PC-3 (cell line): ENCODE data around the gene REEP1. TPM values are rescaled to one million over a fixed set of nuclear protein-coding genes. Genes with fewer than 3 reads are reported as not detected.
A peak's percentile ranks its signal among the peaks of the same experiment; 100 is the strongest.

Experiments used
- ATAC-seq: fragments of 200-7000 bp; cut with Tn5 transposase; 2 replicates; pipeline ENCODE4 v1.9.1; 2020; ENCODE audit warnings: mild to moderate bottlenecking, moderate library complexity
- BruUV-seq: library from RNA; stranded (reverse); fragments of 400-500 nt; replicated peaks from 2 replicates; lab custom pipeline; 2021; lab: Mats Ljungman, UMichigan
- CTCF ChIA-PET: fragments of 300-600 bp; sonication (Branson Sonifier 250); formaldehyde crosslinking; loops from one replicate; lab custom pipeline; 2022; ENCODE audit warnings: antibody characterized with exemption; lab: Charles Lee
- POLR2A ChIA-PET: fragments of 300-600 bp; sonication (Branson Sonifier 250); formaldehyde crosslinking; loops from one replicate; lab custom pipeline; 2022; ENCODE audit warnings: antibody characterized with exemption; ENCODE audit not compliant: unreplicated experiment; lab: Charles Lee
- DNase-seq: peaks from one replicate; pipeline ENCODE4 v3.0.0-alpha.2; 2015
- H2AFZ ChIP-seq: fragments of 300-600 bp; sonication (generic); 2 replicates; pipeline ENCODE4 v1.6.0; 2016; ENCODE audit warnings: antibody characterized with exemption, low read length
- H3F3A ChIP-seq: fragments of 300-600 bp; sonication (generic); one replicate; pipeline ENCODE4 v1.6.0; 2017; ENCODE audit warnings: antibody characterized with exemption, low read length, control low read depth, mild to moderate bottlenecking; ENCODE audit not compliant: unreplicated experiment
- H3K27ac ChIP-seq: fragments of 300-600 bp; sonication (generic); 2 replicates; pipeline ENCODE4 v1.5.1; 2016; ENCODE audit warnings: mild to moderate bottlenecking, low read length
- H3K27me3 ChIP-seq: fragments of 300-600 bp; sonication (generic); 2 replicates; pipeline ENCODE4 v1.6.1; 2016; ENCODE audit warnings: low read length, mixed read lengths
- H3K36me3 ChIP-seq: fragments of 300-600 bp; sonication (generic); 2 replicates; pipeline ENCODE4 v1.6.1; 2016; ENCODE audit warnings: low read depth, mixed run types, low read length, mixed read lengths
- H3K4me1 ChIP-seq: fragments of 300-600 bp; sonication (generic); 2 replicates; pipeline ENCODE4 v1.5.1; 2016; ENCODE audit warnings: low read length; ENCODE audit not compliant: insufficient read depth
- H3K4me2 ChIP-seq: fragments of 300-600 bp; sonication (generic); 2 replicates; pipeline ENCODE4 v1.6.0; 2016; ENCODE audit warnings: low read length
- H3K4me3 ChIP-seq: fragments of 300-600 bp; sonication (generic); 2 replicates; pipeline ENCODE4 v1.5.1; 2016; ENCODE audit warnings: mild to moderate bottlenecking, low read length, mixed read lengths
- H3K79me2 ChIP-seq: fragments of 300-600 bp; sonication (generic); 2 replicates; pipeline ENCODE4 v1.6.1; 2017; ENCODE audit warnings: low read length, mixed read lengths
- H3K9ac ChIP-seq: fragments of 300-600 bp; sonication (generic); 2 replicates; pipeline ENCODE4 v1.6.0; 2016; ENCODE audit warnings: mild to moderate bottlenecking, low read length
- H3K9me2 ChIP-seq: fragments of 300-600 bp; sonication (generic); replicated peaks from 2 replicates; pipeline ENCODE4 v1.6.1; 2016; ENCODE audit warnings: mixed run types, low read length, mixed read lengths
- H3K9me3 ChIP-seq: fragments of 300-600 bp; sonication (generic); 2 replicates; pipeline ENCODE4 v1.6.1; 2016; ENCODE audit warnings: low read length, mixed read lengths
- H4K20me1 ChIP-seq: fragments of 300-600 bp; sonication (generic); 2 replicates; pipeline ENCODE4 v1.6.1; 2016; ENCODE audit warnings: low read length, mixed read lengths
- EZH2 ChIP-seq: fragments of 300-600 bp; sonication (generic); IDR thresholded peaks from one replicate; pipeline ENCODE4 v1.6.1; 2017; ENCODE audit warnings: antibody characterized with exemption, mild to moderate bottlenecking, low read length; ENCODE audit not compliant: unreplicated experiment
- EZH2phosphoT487 ChIP-seq: fragments of 300-600 bp; sonication (generic); IDR thresholded peaks from 2 replicates; pipeline ENCODE4 v1.6.1; 2018; ENCODE audit warnings: mild to moderate bottlenecking, antibody characterized with exemption, low read length, borderline replicate concordance
- intact Hi-C: fragments of 100-400 bp; cut with micrococcal nuclease; formaldehyde crosslinking; loops from 2 replicates; pipeline ENCODE4 v1.9.0; 2023
- total RNA-seq: library from RNA; depleted of rRNA; stranded (reverse); fragments of >200 nt; gene quantifications from 2 replicates; pipeline ENCODE4 v1.2.3, GENCODE V29; 2014
- TF ChIP-seq, protein P1 (sequence below): fragments of 300-600 bp; sonication (generic); conservative IDR thresholded peaks from 2 replicates; pipeline ENCODE4 v1.5.1; 2017; ENCODE audit warnings: antibody characterized with exemption, low read depth, mild to moderate bottlenecking, low read length

Gene REEP1
- total RNA-seq, 1 experiment from 2014 or later: not detected

DNA sequence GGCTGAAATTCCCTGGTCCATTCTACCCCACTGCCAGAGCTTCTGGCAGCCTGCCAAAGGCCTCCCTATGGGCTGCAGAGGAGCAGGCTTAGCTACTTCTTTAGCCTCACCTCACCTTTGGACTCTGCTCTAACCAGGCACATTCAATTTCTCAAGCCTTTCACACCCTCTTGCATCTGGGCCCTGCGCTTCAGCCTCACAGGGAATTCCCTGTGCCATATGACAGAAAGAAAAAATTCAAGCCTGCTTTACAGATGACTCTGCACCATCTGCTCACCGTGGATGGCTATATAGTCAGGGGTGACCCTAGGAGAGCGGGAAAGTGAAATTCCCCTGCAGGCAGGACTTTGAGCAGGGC, 62.5 kb downstream of the REEP1 start:
- peaks cover 30% of the 10 kb centered on the region for H3K27me3 ChIP-seq
- H3K9ac ChIP-seq: no peak overlapping the region
- H3K79me2 ChIP-seq: no peaks in the 10 kb centered on the region
- no peak overlapping the region for H3K4me3 ChIP-seq
- TF ChIP-seq EZH2: no peak
- TF ChIP-seq, protein P1, sequence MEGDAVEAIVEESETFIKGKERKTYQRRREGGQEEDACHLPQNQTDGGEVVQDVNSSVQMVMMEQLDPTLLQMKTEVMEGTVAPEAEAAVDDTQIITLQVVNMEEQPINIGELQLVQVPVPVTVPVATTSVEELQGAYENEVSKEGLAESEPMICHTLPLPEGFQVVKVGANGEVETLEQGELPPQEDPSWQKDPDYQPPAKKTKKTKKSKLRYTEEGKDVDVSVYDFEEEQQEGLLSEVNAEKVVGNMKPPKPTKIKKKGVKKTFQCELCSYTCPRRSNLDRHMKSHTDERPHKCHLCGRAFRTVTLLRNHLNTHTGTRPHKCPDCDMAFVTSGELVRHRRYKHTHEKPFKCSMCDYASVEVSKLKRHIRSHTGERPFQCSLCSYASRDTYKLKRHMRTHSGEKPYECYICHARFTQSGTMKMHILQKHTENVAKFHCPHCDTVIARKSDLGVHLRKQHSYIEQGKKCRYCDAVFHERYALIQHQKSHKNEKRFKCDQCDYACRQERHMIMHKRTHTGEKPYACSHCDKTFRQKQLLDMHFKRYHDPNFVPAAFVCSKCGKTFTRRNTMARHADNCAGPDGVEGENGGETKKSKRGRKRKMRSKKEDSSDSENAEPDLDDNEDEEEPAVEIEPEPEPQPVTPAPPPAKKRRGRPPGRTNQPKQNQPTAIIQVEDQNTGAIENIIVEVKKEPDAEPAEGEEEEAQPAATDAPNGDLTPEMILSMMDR: no peak
- no peak for TF ChIP-seq EZH2phosphoT487
- H3K9me3 ChIP-seq: peaks cover 13% of the 10 kb centered on the region
- H3K4me1 ChIP-seq: peaks cover 6% of the 10 kb centered on the region; the same call in 1 of the 2 replicates
- H3K36me3 ChIP-seq: no peaks in the 10 kb centered on the region
- no peak overlapping the region for H3K4me2 ChIP-seq
- no peak for DNase-seq
- no peaks in the 10 kb centered on the region for H4K20me1 ChIP-seq
- H3K27ac ChIP-seq: no peak overlapping the region
- POLR2A ChIA-PET: no interaction called here
- H3K9me2 ChIP-seq: no peaks in the 10 kb centered on the region
- no peak overlapping the region for H2AFZ ChIP-seq
- no TSS peak for BruUV-seq
- intact Hi-C loops: no loop called here
- CTCF ChIA-PET: no interaction called here
- no peak for ATAC-seq
- H3F3A ChIP-seq: no peaks in the 10 kb centered on the region

DNA sequence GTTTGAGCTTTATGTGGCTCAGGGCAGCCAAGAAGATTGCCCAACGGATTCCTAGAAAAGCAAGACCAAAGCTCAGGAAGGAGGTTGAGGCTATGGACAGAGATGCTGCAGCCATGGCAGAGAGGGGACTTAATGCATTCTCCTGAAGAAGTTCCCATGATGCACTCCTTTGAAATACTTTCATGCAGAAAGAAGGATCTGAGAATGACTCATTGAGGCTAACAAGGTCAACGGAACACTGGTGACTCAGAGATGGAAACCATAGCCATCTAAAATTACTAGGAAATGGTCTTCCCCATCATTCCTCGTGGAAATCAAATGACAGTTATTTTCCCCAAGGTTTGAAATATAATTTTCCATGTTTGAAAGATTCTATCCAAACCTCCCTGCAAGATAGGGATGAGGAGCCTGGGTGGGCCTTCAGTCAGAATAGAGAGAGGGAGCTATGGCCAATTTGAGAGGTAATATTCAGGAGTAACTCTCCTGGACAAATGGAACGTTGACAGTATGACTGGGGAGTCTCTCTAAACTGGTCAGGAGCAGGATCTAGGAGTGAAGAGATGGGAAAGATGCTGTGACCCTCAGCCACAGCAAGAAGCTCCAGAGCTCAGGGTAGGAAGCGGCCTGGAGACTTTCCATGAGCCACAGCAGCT, 63.0 kb downstream of the REEP1 start:
- no peak overlapping the region for H3K27ac ChIP-seq
- ChIA-PET CTCF (no interaction called here), POLR2A (no interaction called here)
- no peak overlapping the region for H2AFZ ChIP-seq
- no peaks in the 10 kb centered on the region for H3F3A ChIP-seq
- ATAC-seq (no peak), DNase-seq (peak; percentile 44)
- H3K9ac ChIP-seq: no peak overlapping the region
- no peaks in the 10 kb centered on the region for H3K79me2 ChIP-seq
- TF ChIP-seq EZH2 (no peak), EZH2phosphoT487 (no peak)
- TF ChIP-seq, protein P1: no peak
- peaks cover 13% of the 10 kb centered on the region for H3K9me3 ChIP-seq
- no peaks in the 10 kb centered on the region for H4K20me1 ChIP-seq
- H3K36me3 ChIP-seq: no peaks in the 10 kb centered on the region
- intact Hi-C loops: no loop called here
- peaks cover 26% of the 10 kb centered on the region for H3K27me3 ChIP-seq
- BruUV-seq: no TSS peak
- no peaks in the 10 kb centered on the region for H3K9me2 ChIP-seq
- no peak overlapping the region for H3K4me3 ChIP-seq
- peaks cover 6% of the 10 kb centered on the region; the same call in 1 of the 2 replicates for H3K4me1 ChIP-seq
- H3K4me2 ChIP-seq: no peak overlapping the region

DNA sequence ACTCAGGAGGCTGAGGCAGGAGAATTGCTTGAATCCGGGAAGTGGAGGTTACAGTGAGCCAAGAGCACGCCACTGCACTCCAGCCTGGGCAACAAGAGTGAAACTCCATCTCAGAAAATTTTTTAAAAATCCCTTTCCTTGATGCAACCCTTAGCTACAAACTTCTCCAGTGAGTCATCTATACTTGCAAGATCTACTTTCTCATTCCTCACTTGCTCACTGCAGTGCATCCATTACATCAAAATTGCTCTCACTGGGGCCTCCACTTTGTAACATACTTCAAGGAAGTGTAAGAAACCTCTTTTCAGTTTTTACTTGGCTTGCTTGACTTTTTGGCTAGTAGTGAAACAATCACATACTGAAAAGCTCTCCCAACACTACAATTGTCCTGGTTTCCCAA, 65.3 kb downstream of the REEP1 start:
- no peak overlapping the region for H3K4me3 ChIP-seq
- peaks cover 20% of the 10 kb centered on the region; the same call in 1 of the 2 replicates for H3K27me3 ChIP-seq
- no peak overlapping the region for H3K4me2 ChIP-seq
- no peak overlapping the region for H3K27ac ChIP-seq
- ChIA-PET POLR2A (no interaction called here), CTCF (no interaction called here)
- intact Hi-C loops: no loop called here
- H3K79me2 ChIP-seq: no peaks in the 10 kb centered on the region
- no peak overlapping the region for H3K9ac ChIP-seq
- no peak for ATAC-seq
- no peaks in the 10 kb centered on the region for H3K9me2 ChIP-seq
- no peak for DNase-seq
- TF ChIP-seq EZH2 (no peak), EZH2phosphoT487 (no peak)
- TF ChIP-seq, protein P1: no peak
- no peaks in the 10 kb centered on the region for H4K20me1 ChIP-seq
- BruUV-seq: no TSS peak
- peaks cover 6% of the 10 kb centered on the region; the same call in 1 of the 2 replicates for H3K4me1 ChIP-seq
- no peak overlapping the region for H2AFZ ChIP-seq
- H3F3A ChIP-seq: no peaks in the 10 kb centered on the region
- no peaks in the 10 kb centered on the region for H3K36me3 ChIP-seq
- H3K9me3 ChIP-seq: peaks cover 13% of the 10 kb centered on the region
